Rectal smooth muscle tissue (tissue), 1 donor: ENCODE measurements around the gene TTC33.

ENCODE experiments used
- H3K27ac ChIP-seq: one replicate; pipeline ENCODE4 v1.7.0; 2013; ENCODE audit warnings: low read depth, low read length, inconsistent platforms
- H3K27me3 ChIP-seq: one replicate; pipeline ENCODE4 v1.7.0; 2013; ENCODE audit warnings: low read length; ENCODE audit not compliant: control insufficient read depth, insufficient read depth
- H3K36me3 ChIP-seq: one replicate; pipeline ENCODE4 v1.7.0; 2013; ENCODE audit warnings: low read length; ENCODE audit not compliant: control insufficient read depth, insufficient read depth
- H3K4me1 ChIP-seq: one replicate; pipeline ENCODE4 v1.7.0; 2013; ENCODE audit warnings: low read length; ENCODE audit not compliant: control insufficient read depth, insufficient read depth
- H3K4me3 ChIP-seq: one replicate; pipeline ENCODE4 v1.7.0; 2013; ENCODE audit warnings: low read length
- H3K9ac ChIP-seq: one replicate; pipeline ENCODE4 v1.7.0; 2013; ENCODE audit warnings: low read length

The TTC33 gene

GRCh38 chr5:40494631-40495236 is 261.0 kb downstream of the TTC33 start:
- no peaks in the 10 kb centered on the region for H3K4me1 ChIP-seq
- no peaks in the 10 kb centered on the region for H3K36me3 ChIP-seq
- no peak overlapping the region for H3K27ac ChIP-seq
- no peaks in the 10 kb centered on the region for H3K27me3 ChIP-seq
- no peak overlapping the region for H3K9ac ChIP-seq
- no peak overlapping the region for H3K4me3 ChIP-seq

DNA sequence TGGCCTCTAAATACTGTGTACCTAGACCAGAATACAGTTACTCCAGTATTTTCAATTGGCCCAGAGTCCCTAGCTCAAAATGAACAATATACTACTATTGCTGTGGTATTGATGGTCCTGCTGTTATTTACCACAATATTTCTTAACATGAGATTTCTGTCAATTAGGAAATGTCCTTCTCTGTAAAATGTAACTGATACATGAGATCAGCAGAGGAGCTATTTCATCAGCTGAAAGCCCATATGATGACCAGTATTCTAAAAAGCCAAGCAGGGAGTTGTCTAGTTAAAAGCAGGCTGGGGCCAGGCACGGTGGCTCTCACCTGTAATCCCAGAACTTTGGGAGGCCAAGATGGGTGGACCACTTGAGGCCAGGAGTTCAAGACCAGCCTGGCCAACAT is 263.7 kb downstream of the TTC33 start:
- H3K9ac ChIP-seq = no peak overlapping the region
- H3K27ac ChIP-seq = no peak overlapping the region
- H3K4me3 ChIP-seq = no peak overlapping the region
- H3K4me1 ChIP-seq = no peaks in the 10 kb centered on the region
- no peaks in the 10 kb centered on the region for H3K36me3 ChIP-seq
- H3K27me3 ChIP-seq = no peaks in the 10 kb centered on the region

- Histone ChIP-seq H3K9ac (no peak overlapping the region), H3K27ac (no peak overlapping the region), H3K36me3 (no peaks in the 10 kb centered on the region), H3K4me3 (no peak overlapping the region), H3K4me1 (no peaks in the 10 kb centered on the region), H3K27me3 (no peaks in the 10 kb centered on the region)
Observed at GRCh38 chr5:40491644-40492043, 264.1 kb downstream of the TTC33 start.

- no peaks in the 10 kb centered on the region for H3K4me1 ChIP-seq
- no peak overlapping the region for H3K27ac ChIP-seq
- no peaks in the 10 kb centered on the region for H3K36me3 ChIP-seq
- H3K9ac ChIP-seq = no peak overlapping the region
- no peaks in the 10 kb centered on the region for H3K27me3 ChIP-seq
- H3K4me3 ChIP-seq = no peak overlapping the region
Observed at GRCh38 chr5:40490464-40491111, 265.2 kb downstream of the TTC33 start.

- no peaks in the 10 kb centered on the region for H3K36me3 ChIP-seq
- no peaks in the 10 kb centered on the region for H3K4me1 ChIP-seq
- H3K27ac ChIP-seq = no peak overlapping the region
- no peak overlapping the region for H3K9ac ChIP-seq
- no peak overlapping the region for H3K4me3 ChIP-seq
- H3K27me3 ChIP-seq = no peaks in the 10 kb centered on the region
Observed at GRCh38 chr5:40489421-40489820, 266.3 kb downstream of the TTC33 start.

DNA sequence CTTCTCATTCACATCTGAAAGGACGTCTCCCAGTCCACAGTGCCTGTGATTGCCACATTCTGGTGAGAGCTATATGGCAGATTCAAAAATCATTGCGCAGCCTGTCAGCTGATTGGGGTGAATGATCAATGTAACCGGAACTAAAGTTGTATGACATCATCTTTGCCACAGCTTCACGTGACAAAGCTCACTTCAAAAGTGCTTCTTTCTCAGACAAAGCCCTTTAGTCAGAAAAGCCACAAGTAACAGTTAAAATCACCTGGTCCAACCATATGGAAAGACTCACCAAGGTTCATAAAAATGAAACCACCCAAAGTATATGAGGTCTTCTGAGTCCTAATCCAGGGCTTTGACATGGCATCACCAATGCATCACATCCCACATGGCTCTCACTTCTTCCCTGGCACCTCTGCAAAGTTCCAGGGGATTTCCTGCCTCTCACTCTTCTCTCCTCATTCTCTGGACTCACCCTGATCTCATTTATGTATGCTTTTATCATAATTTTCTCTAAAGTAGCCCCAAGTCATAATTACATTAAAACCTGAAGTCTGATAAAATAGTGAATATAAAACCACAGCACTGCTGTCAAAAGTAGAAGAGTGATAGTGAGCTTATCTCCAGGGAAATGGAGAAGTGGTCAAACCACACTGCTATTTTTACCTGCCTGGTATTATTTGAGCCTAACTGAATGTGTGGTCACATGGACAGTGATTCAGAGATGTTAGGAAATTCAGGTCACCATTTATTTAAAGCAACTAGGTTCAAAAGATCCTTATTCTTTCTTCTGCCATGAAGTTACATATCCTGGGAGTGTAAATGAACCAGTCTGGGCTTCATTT is 269.1 kb downstream of the TTC33 start:
- H3K36me3 ChIP-seq = no peaks in the 10 kb centered on the region
- no peak overlapping the region for H3K9ac ChIP-seq
- H3K4me3 ChIP-seq = no peak overlapping the region
- H3K4me1 ChIP-seq = no peaks in the 10 kb centered on the region
- H3K27me3 ChIP-seq = no peaks in the 10 kb centered on the region
- H3K27ac ChIP-seq = no peak overlapping the region

- no peak overlapping the region for H3K27ac ChIP-seq
- H3K27me3 ChIP-seq = no peaks in the 10 kb centered on the region
- H3K4me1 ChIP-seq = no peaks in the 10 kb centered on the region
- H3K9ac ChIP-seq = no peak overlapping the region
- no peak overlapping the region for H3K4me3 ChIP-seq
- no peaks in the 10 kb centered on the region for H3K36me3 ChIP-seq
Observed at GRCh38 chr5:40485021-40485998, 270.5 kb downstream of the TTC33 start.

GRCh38 chr5:40484495-40484894 is 271.3 kb downstream of the TTC33 start:
- Histone ChIP-seq H3K27ac (no peak overlapping the region), H3K27me3 (no peaks in the 10 kb centered on the region), H3K9ac (no peak overlapping the region), H3K4me3 (no peak overlapping the region), H3K4me1 (no peaks in the 10 kb centered on the region), H3K36me3 (no peaks in the 10 kb centered on the region)

- Histone ChIP-seq H3K9ac (no peak overlapping the region), H3K4me1 (no peaks in the 10 kb centered on the region), H3K36me3 (no peaks in the 10 kb centered on the region), H3K27me3 (no peaks in the 10 kb centered on the region), H3K27ac (no peak overlapping the region), H3K4me3 (no peak overlapping the region)
Observed at GRCh38 chr5:40483316-40483715, 272.4 kb downstream of the TTC33 start.

DNA sequence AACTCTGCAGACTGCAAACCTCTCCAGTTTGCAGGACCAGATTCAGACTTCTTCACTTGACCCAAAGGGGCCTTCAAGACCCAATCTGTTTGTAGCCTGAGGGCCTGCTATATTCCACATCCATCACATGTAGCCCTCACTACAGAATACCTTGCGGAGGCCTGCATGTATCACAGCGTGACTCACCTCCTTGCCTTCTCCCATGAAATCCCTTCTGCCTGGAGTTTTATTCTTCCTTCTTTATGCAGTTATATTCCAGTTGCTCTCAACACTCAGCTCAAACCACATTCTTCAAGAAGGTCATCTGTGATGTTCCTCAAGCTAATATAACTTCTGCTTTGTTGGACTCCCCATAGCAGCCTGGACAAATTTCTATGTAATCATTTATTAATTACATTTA is 274.5 kb downstream of the TTC33 start:
- Histone ChIP-seq H3K27ac (no peak overlapping the region), H3K4me3 (no peak overlapping the region), H3K36me3 (no peaks in the 10 kb centered on the region)

DNA sequence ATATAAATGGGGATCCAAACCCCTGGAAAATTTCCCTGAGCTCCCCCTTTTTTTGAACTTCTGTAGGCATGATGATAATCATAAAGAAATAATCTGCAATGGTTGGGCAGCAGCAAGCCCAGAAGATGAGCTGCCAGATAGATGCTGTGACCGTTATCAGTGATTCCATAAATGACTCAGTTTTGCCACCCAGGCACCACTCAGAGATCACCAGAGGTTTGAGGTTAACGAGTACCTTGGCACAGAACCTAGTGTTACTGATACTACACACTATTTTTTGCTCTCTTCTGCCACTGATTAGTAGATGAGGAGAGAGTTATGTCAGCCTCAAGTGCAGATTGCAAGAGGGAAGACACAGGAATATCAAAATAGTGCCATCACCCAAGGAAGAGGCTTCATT is 275.4 kb downstream of the TTC33 start:
- H3K4me1 ChIP-seq = no peaks in the 10 kb centered on the region

More for the DNA sequence above, 274.5 kb downstream of the TTC33 start:
- Histone ChIP-seq H3K27me3 (no peaks in the 10 kb centered on the region), H3K4me1 (no peaks in the 10 kb centered on the region), H3K9ac (no peak overlapping the region)

GRCh38 chr5:40479939-40480338 is 275.8 kb downstream of the TTC33 start:
- H3K27me3 ChIP-seq = no peaks in the 10 kb centered on the region
- H3K36me3 ChIP-seq = no peaks in the 10 kb centered on the region
- no peak overlapping the region for H3K4me3 ChIP-seq
- no peaks in the 10 kb centered on the region for H3K4me1 ChIP-seq
- H3K27ac ChIP-seq = no peak overlapping the region
- no peak overlapping the region for H3K9ac ChIP-seq

More for the DNA sequence above, 275.4 kb downstream of the TTC33 start:
- Histone ChIP-seq H3K36me3 (no peaks in the 10 kb centered on the region), H3K4me3 (no peak overlapping the region), H3K27ac (no peak overlapping the region), H3K27me3 (no peaks in the 10 kb centered on the region), H3K9ac (no peak overlapping the region)
